Measurements from ENCODE around the gene SZT2. TPM values are rescaled to one million over a fixed set of nuclear protein-coding genes. Genes with fewer than 3 reads are reported as not detected.

Gene SZT2
- total and polyA plus RNA-seq, 2 of the 13 experiments (the other 11 are each of a cell fraction or from before 2014, with no cell fraction given), result 8.0 to 8.8 TPM

- TF ChIP-seq MEIS2 (CRISPR knock-in tag; IDR thresholded peaks at IDR 0.05), result no peak
- no peak for TF ChIP-seq KDM4B (CRISPR knock-in tag; IDR thresholded peaks at IDR 0.05)
- TF ChIP-seq ETS1 (CRISPR knock-in tag; IDR thresholded peaks at IDR 0.05), result no peak
- peak; percentile 34 for TF ChIP-seq MNT (IDR thresholded peaks at IDR 0.05)
- peak; percentile 92 for TF ChIP-seq HNRNPK (IDR thresholded peaks at IDR 0.05; ENCODE audit: low read depth, low read length, poor library complexity, severe bottlenecking)
- TF ChIP-seq ZNF326 (CRISPR knock-in tag; IDR thresholded peaks at IDR 0.05; ENCODE audit: borderline replicate concordance), result no peak
- TF ChIP-seq KLF12 (CRISPR knock-in tag; IDR thresholded peaks at IDR 0.05; ENCODE audit: borderline replicate concordance), result no peak
- TF ChIP-seq PITX1 (CRISPR knock-in tag; IDR thresholded peaks at IDR 0.05), result peak; percentile 29; the same call in 1 of the 2 replicates
Measured at GRCh38 chr1:43367026-43367903, 22.4 kb upstream of the SZT2 start (continued).
